ENCODE data around the gene DNAAF5. TPM values are rescaled to one million over a fixed set of nuclear protein-coding genes. Genes with fewer than 3 reads are reported as not detected.

DNAAF5 gene
- total and polyA plus RNA-seq, 2 donors: 10.6 to 20.9 TPM

DNA sequence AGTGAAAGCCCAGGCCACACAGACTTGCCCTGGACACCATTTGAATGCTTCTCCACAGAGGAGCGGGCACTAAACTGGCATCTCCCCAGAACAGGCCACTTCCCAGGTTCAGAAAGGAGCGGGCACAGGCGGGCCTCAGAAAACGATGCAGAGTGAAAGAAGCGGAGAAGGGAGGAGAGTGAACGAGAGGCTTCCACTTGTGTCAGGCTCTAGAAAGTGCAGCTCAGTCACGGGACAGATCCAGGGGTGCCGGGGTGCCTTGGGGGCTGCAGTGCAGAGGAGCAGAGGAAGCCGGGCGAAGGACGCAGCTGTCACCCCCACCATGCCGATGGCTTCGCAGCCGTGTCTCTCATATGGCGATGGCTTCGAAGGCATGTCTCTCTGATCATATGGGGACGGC is 26.7 kb downstream of the DNAAF5 start:
- Histone ChIP-seq H3K4me1 (ENCODE audit: insufficient read depth) (no peaks in the 10 kb centered on the region), H3K36me3 (ENCODE audit: insufficient read depth) (peaks cover 2% of the 10 kb centered on the region), H3K4me3 (ENCODE audit: low read depth, low read length) (no peak overlapping the region), H3K27ac (ENCODE audit: low read depth) (no peak overlapping the region)
- DNase-seq (ENCODE audit: extremely low spot score): no peak
- 96% methylated on average over 17 of the region's 17 CpGs for whole genome bisulfite sequencing

DNA sequence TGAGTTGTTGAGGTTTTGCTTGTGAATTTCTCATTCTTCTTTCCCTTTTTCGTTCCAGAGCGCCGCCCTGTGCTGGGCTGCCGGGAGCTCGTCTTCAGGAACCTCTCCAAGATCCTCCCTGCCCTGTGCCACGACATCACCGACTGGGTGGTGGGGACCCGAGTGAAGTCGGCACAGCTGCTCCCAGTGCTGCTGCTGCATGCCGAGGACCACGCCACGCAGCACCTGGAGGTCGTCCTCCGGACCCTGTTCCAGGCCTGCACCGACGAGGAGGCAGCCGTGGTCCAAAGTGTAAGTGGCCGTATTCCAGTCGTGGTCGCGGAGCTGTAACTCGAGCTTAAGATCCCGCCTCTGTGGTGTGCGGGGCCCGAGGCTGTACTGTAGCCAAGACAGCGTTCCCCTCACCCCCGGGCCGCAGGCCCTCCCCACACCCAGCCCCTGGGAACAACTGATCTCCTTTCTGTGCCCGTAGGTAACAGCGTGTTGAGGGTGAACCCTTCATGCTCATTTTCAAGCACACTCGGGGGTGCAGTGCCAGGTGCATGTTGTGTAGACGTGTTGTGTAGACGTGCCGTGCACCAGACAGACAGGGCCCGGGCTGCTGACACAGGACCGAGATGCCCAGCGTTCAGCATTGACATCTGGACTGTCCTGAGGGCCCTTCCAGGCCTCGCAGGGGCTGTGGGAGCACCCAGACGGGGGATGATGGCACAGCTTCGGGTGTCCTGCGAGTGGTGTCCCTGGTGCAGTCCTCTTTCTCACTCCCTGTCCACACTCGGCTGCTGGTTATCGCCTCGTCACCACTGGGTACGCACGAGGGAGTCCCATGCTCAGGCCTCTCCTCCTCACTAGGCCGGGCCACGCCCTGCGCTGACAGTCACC is 28.3 kb downstream of the DNAAF5 start:
- Histone ChIP-seq H3K4me1 (ENCODE audit: insufficient read depth) (no peaks in the 10 kb centered on the region), H3K36me3 (ENCODE audit: insufficient read depth) (peaks cover 2% of the 10 kb centered on the region), H3K27ac (ENCODE audit: low read depth) (no peak overlapping the region), H3K4me3 (ENCODE audit: low read depth, low read length) (no peak overlapping the region)
- DNase-seq (ENCODE audit: extremely low spot score): no peak
- 92% methylated on average over 49 of the region's 49 CpGs for WGBS

DNA sequence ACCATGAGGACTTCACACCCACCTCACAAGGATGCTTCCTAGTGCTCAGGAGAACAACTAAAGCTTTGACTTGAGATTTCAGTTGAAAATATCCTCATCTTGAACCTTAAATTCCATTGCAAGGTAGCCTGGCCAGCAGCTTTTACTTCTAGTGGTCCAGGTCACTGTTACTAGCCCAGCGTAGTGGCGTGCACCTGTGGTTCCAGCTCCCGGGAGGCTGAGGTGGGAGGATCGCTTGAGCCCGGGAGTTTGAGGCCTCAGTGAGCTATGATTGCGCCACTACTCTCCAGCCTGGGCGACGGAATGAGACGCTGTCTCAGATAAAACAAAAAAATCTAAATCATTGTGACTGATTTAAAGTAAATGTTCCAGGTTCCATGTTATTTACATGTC is 28.9 kb downstream of the DNAAF5 start:
- no peak overlapping the region for H3K4me3 ChIP-seq (ENCODE audit: low read depth, low read length)
- DNase-seq (ENCODE audit: extremely low spot score): no peak
- no peak overlapping the region for H3K27ac ChIP-seq (ENCODE audit: low read depth)
- WGBS: 87% methylated on average over 9 of the region's 9 CpGs
- H3K36me3 ChIP-seq (ENCODE audit: insufficient read depth): peaks cover 2% of the 10 kb centered on the region
- no peaks in the 10 kb centered on the region for H3K4me1 ChIP-seq (ENCODE audit: insufficient read depth)

DNA sequence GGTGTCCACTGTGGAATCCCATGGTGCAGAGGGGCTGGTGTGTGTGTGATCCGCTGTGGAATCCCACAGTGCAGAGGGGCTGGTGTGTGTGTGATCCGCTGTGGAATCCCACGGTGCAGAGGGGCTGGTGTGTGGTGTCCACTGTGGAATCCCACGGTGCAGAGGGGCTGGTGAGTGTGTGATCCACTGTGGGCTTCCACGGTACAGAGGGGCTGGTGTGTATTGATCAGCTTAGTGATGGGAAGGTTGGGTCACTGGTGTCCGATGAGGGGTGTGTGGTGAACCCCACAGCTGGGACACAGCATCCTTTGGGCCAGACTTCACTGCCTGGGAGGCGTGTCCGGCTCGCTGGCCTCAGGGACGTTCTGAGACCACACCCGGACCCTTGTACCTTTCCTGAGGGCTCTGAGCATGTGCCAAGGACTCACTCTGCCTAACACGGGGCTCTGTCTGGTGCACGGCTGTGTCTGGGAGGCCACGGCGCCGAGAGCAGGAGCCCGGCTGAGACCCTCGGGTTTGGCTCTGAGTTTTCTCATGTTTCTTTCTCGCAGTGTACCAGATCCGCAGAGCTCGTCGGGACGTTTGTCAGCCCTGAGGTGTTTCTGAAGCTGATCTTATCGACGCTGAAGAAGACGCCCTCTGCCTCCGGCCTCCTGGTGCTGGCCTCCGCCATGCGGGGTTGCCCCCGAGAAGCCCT is 29.9 kb downstream of the DNAAF5 start:
- 93% methylated on average over 30 of the region's 30 CpGs for WGBS
- peaks cover 2% of the 10 kb centered on the region for H3K36me3 ChIP-seq (ENCODE audit: insufficient read depth)
- no peaks in the 10 kb centered on the region for H3K4me1 ChIP-seq (ENCODE audit: insufficient read depth)
- no peak overlapping the region for H3K4me3 ChIP-seq (ENCODE audit: low read depth, low read length)
- DNase-seq (ENCODE audit: extremely low spot score): no peak
- no peak overlapping the region for H3K27ac ChIP-seq (ENCODE audit: low read depth)

DNA sequence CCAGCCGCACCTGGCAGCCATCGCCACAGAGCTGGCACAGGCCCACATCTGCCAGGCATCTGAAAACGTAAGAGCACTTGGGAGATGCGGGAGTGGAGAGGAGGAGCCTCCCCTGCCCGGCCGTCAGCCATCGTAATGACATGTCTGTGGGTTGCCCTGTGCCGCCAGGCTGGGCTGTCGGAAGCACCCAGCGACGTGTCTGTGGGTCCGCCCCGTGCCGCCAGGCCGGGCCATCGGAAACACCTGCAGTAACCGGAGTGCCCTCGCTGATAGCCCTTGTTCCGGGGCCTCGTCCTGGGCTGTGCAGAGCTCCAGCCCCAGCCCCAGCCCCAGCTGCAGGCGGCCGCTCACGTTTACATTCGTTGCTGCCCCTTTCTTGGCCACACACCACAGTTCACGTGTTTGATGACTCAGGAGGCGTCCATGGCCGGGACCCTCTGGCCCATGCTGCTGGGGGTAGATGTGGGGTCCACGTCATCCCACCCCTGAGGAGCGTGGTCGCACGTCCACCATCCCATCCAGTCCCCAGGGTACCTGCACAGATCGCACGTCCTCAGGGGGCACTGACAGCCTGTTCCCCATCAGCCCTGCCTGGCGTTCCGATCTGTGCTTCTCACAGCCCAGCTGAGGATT is 30.5 kb downstream of the DNAAF5 start:
- Histone ChIP-seq H3K4me3 (ENCODE audit: low read depth, low read length) (no peak overlapping the region), H3K36me3 (ENCODE audit: insufficient read depth) (peaks cover 3% of the 10 kb centered on the region), H3K27ac (ENCODE audit: low read depth) (no peak overlapping the region), H3K4me1 (ENCODE audit: insufficient read depth) (no peaks in the 10 kb centered on the region)
- no peak for DNase-seq (ENCODE audit: extremely low spot score)
- 78% methylated on average over 35 of the region's 35 CpGs for WGBS

DNA sequence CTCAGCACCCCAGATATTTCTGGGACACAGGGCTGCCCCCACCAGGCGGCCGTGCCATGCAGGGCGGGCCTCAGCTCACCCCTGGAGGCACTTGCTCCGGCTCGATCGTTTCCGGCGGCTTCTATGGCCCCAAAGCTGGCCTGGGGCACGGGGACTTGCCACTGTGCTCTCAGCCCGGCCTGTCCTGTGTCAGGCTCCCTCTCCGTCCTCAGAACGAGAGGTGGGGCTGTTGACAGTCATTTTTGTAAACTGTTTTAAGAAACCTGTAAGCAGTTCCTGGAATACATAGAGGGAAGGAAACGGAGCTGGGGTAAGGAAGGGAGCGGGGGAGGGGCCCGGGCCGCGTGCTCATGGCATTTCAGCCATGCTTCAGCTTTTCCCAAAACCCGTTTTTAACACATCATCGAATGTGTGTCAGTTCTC is 31.3 kb downstream of the DNAAF5 start:
- no peak overlapping the region for H3K4me3 ChIP-seq (ENCODE audit: low read depth, low read length)
- 66% methylated on average over 19 of the region's 19 CpGs for WGBS
- H3K27ac ChIP-seq (ENCODE audit: low read depth): no peak overlapping the region
- peaks cover 3% of the 10 kb centered on the region for H3K36me3 ChIP-seq (ENCODE audit: insufficient read depth)
- no peaks in the 10 kb centered on the region for H3K4me1 ChIP-seq (ENCODE audit: insufficient read depth)
- no peak for DNase-seq (ENCODE audit: extremely low spot score)

DNA sequence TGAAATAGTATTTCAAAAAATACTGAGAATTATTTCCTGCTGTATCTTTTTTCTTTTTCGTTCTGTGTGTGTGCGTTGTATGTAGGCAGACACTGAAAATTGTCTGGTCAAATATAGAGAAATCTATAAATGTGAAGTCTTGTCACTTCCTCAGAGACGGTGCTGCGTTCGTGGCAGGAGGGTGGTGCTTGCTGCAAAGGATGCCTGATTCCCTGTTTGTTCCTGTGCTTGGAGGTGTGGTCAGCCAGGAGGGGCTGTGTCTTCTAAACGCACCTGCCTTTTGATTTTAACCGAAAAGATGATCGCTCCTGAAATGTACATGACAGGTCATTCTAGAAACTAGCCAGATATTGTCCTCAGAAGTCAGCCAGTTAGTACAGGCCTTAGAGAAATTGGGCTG is 33.1 kb downstream of the DNAAF5 start:
- Histone ChIP-seq H3K4me1 (ENCODE audit: insufficient read depth) (no peaks in the 10 kb centered on the region), H3K4me3 (ENCODE audit: low read depth, low read length) (no peak overlapping the region), H3K36me3 (ENCODE audit: insufficient read depth) (peaks cover 3% of the 10 kb centered on the region), H3K27ac (ENCODE audit: low read depth) (no peak overlapping the region)
- WGBS: 85% methylated on average over 8 of the region's 8 CpGs
- DNase-seq (ENCODE audit: extremely low spot score): no peak

DNA sequence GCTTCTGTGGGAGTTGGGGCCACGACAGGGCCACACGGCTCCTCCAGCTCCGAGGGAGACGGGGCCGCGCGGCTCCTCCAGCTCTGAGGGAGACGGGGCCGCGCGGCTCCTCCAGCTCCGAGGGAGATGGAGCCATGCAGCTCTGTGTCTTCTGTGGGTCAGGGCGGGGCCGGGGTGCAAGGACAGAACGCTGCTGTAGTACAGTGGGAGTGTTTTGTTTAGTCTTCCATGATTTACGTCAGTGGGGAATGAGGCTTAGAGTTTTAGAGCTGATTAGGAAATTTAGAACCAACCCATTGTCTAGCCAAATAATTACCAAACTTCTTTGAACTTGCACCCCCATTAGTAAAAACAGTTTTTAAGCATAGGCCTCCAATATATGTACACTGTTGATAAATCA is 33.5 kb downstream of the DNAAF5 start:
- Histone ChIP-seq H3K4me3 (ENCODE audit: low read depth, low read length) (no peak overlapping the region), H3K36me3 (ENCODE audit: insufficient read depth) (peaks cover 6% of the 10 kb centered on the region), H3K4me1 (ENCODE audit: insufficient read depth) (no peaks in the 10 kb centered on the region), H3K27ac (ENCODE audit: low read depth) (no peak overlapping the region)
- DNase-seq (ENCODE audit: extremely low spot score): no peak
- 81% methylated on average over 16 of the region's 16 CpGs for WGBS

DNA sequence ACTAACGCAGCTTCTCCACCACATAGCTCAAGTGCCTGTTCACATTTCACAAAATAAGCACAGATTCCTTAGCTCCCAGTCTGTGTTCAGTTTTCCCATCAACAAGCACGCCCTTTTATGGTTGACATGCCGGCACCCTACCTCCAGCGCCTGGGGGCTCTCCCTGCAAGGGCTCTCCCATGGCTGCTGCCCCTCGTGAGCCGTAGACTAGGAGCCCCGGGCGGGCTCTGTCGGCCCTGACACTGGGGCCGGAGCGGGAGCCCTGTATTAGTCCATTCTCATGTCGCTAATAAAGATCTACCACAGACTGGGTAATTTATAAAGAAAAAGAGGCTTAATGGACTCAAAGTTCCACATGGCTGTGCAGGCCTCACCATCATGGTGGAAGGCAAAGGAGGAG is 34.6 kb downstream of the DNAAF5 start:
- H3K27ac ChIP-seq (ENCODE audit: low read depth): no peak overlapping the region
- peaks cover 10% of the 10 kb centered on the region for H3K36me3 ChIP-seq (ENCODE audit: insufficient read depth)
- no peak overlapping the region for H3K4me3 ChIP-seq (ENCODE audit: low read depth, low read length)
- no peak for DNase-seq (ENCODE audit: extremely low spot score)
- H3K4me1 ChIP-seq (ENCODE audit: insufficient read depth): no peaks in the 10 kb centered on the region
- 97% methylated on average over 12 of the region's 12 CpGs for WGBS

DNA sequence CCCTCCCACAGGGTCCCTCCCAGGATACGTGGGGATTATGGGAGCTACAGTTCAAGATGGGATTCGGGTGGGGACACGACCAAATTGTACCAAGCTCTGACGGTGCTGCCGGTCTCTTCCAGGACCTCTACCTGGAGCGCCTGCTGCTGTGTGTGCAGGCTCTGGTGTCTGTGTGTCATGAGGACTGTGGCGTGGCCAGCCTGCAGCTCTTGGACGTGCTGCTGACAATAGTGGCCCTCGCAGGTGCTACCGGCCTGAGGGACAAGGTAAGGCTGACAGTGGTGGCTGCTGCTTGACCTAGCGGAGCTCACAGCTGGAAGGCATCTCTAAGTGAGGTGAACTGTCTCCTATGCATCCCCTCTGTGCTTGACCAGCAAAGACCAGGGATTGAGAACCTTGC is 35.1 kb downstream of the DNAAF5 start:
- WGBS: 95% methylated on average over 11 of the region's 11 CpGs
- Histone ChIP-seq H3K4me1 (ENCODE audit: insufficient read depth) (no peaks in the 10 kb centered on the region), H3K36me3 (ENCODE audit: insufficient read depth) (peaks cover 10% of the 10 kb centered on the region), H3K4me3 (ENCODE audit: low read depth, low read length) (no peak overlapping the region), H3K27ac (ENCODE audit: low read depth) (no peak overlapping the region)
- no peak for DNase-seq (ENCODE audit: extremely low spot score)

DNA sequence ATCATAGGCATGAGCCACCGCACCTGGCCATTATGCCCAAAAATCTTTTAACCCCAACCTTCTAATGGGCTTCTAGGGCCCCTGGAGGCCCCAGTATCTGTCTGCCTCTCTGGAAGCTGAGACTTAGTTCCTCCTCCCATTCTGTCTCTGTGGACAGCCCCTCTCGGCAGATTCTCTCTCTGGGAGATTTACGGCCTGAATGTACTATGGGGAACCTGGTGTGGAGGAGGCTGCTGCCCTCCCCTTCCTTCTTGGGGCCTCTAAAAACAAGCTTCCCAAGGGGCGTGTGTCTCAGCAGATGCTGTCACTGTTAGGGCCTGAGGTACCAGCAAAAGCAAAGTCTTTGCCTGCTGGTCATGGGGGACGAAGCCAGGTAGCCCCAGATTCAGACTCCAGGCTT is 36.4 kb downstream of the DNAAF5 start:
- WGBS: 81% methylated on average over 5 of the region's 5 CpGs
- Histone ChIP-seq H3K4me1 (ENCODE audit: insufficient read depth) (no peaks in the 10 kb centered on the region), H3K4me3 (ENCODE audit: low read depth, low read length) (no peak overlapping the region), H3K27ac (ENCODE audit: low read depth) (no peak overlapping the region), H3K36me3 (ENCODE audit: insufficient read depth) (peaks cover 8% of the 10 kb centered on the region)
- no peak for DNase-seq (ENCODE audit: extremely low spot score)

DNA sequence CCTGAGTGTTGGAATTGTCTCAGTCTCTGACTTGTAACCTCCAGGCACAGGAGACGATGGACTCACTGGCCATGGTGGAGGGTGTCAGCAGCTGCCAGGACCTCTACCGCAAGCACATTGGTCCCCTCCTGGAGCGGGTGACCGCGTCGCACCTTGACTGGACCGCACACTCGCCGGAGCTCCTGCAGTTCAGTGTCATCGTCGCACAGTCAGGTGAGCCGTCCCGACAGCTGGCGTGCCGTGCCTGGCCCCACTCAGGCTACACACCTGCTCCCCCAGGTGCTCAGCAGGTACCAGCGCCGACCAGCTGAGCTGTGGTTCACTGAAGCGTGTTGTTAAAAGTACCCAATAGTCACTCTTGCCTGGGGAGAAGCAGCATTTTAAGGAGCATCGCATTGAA is 37.3 kb downstream of the DNAAF5 start:
- H3K4me1 ChIP-seq (ENCODE audit: insufficient read depth): no peaks in the 10 kb centered on the region
- peaks cover 8% of the 10 kb centered on the region for H3K36me3 ChIP-seq (ENCODE audit: insufficient read depth)
- H3K27ac ChIP-seq (ENCODE audit: low read depth): no peak overlapping the region
- DNase-seq (ENCODE audit: extremely low spot score): no peak
- no peak overlapping the region for H3K4me3 ChIP-seq (ENCODE audit: low read depth, low read length)
- 97% methylated on average over 19 of the region's 19 CpGs for WGBS

DNA sequence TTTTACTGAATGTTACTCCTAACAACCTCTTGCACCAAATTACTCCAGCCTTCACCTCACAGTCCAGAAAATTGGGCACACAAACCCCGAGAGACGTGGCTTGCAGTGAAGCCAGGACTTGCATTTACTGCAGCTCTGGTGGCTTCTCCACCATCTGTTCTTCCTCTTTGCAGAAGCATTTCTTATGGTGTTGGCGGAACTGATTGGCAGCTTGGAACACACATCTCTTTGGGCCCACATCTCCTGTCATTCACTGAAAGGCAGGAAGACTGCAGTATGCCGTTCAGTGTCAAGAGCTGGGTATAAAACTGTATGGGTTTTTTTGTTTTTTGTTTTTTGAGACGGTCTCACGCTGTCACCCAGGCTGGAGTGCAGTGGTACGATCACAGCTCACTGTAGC is 38.9 kb downstream of the DNAAF5 start:
- WGBS: 98% methylated on average over 7 of the region's 7 CpGs
- H3K4me1 ChIP-seq (ENCODE audit: insufficient read depth): no peaks in the 10 kb centered on the region
- peaks cover 8% of the 10 kb centered on the region for H3K36me3 ChIP-seq (ENCODE audit: insufficient read depth)
- no peak for DNase-seq (ENCODE audit: extremely low spot score)
- no peak overlapping the region for H3K4me3 ChIP-seq (ENCODE audit: low read depth, low read length)
- H3K27ac ChIP-seq (ENCODE audit: low read depth): no peak overlapping the region

DNA sequence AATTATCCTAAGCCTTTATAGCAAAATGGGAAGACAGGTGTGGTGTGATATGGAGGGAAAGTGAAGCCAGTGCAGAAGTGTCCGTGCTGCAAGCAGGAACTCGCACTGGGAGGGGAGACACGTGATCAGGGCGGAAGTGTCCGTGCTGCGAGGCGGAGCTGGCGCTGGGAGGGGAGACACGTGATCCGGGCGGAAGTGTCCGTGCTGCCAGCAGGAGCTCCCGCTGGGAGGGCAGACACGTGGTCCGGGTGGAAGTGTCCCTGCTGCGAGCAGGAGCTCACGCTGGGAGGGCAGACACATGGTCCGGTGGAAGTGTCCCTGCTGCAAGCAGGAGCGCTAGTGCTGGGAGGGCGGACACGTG is 41.1 kb downstream of the DNAAF5 start:
- Histone ChIP-seq H3K27ac (ENCODE audit: low read depth) (no peak overlapping the region), H3K4me1 (ENCODE audit: insufficient read depth) (no peaks in the 10 kb centered on the region), H3K36me3 (ENCODE audit: insufficient read depth) (peaks cover 7% of the 10 kb centered on the region), H3K4me3 (ENCODE audit: low read depth, low read length) (no peak overlapping the region)
- WGBS: 82% methylated on average over 21 of the region's 21 CpGs
- no peak for DNase-seq (ENCODE audit: extremely low spot score)

Data from urinary bladder (tissue), 4 donors.